NCI-H748 treated with DMSO at 0.1 percent for 48 hours (cell line): ENCODE data around the gene GAN.
A peak's percentile ranks its signal among the peaks of the same experiment; 100 is the strongest.
"Not testable (repeated sequence)": the region's sequence is repeated elsewhere in the genome, so short reads cannot be mapped to it uniquely, and the experiment has no call there.

Experiments used
- DNase-seq: peaks from one replicate; lab custom pipeline; 2025; lab: John Stamatoyannopoulos, UW

GAN gene

GRCh38 chr16:81397879-81398520, 83.2 kb downstream of the GAN start:
- DNase-seq: no peak

GRCh38 chr16:81399909-81400308, 85.1 kb downstream of the GAN start:
- DNase-seq: no peak

GRCh38 chr16:81401035-81401950, 86.5 kb downstream of the GAN start:
- no peak for DNase-seq

- no peak for DNase-seq
Measured at GRCh38 chr16:81403208-81403600, 88.4 kb downstream of the GAN start.

GRCh38 chr16:81403601-81404391, 89.0 kb downstream of the GAN start:
- peak; percentile 40 for DNase-seq

GRCh38 chr16:81405002-81405401, 90.2 kb downstream of the GAN start:
- DNase-seq: not testable (repeated sequence)

GRCh38 chr16:81405702-81406113, 90.9 kb downstream of the GAN start:
- no peak for DNase-seq

GRCh38 chr16:81408409-81408950, 93.7 kb downstream of the GAN start:
- no peak for DNase-seq

GRCh38 chr16:81409016-81409556, 94.3 kb downstream of the GAN start:
- no peak for DNase-seq

- DNase-seq: no peak
Measured at GRCh38 chr16:81410643-81411293, 96.0 kb downstream of the GAN start.

- DNase-seq: no peak
Measured at GRCh38 chr16:81413245-81413990, 98.7 kb downstream of the GAN start.

- peak; percentile 4 for DNase-seq
Measured at GRCh38 chr16:81415751-81416150, 101.0 kb downstream of the GAN start.

GRCh38 chr16:81416749-81417148, 102.0 kb downstream of the GAN start:
- DNase-seq: no peak

GRCh38 chr16:81417210-81417609, 102.4 kb downstream of the GAN start:
- no peak for DNase-seq

- no peak for DNase-seq
Measured at GRCh38 chr16:81419806-81420205, 105.0 kb downstream of the GAN start.

GRCh38 chr16:81421126-81421525, 106.4 kb downstream of the GAN start:
- DNase-seq: no peak

GRCh38 chr16:81421536-81421935, 106.8 kb downstream of the GAN start:
- no peak for DNase-seq

- DNase-seq: not testable (repeated sequence)
Measured at GRCh38 chr16:81422153-81422552, 107.4 kb downstream of the GAN start.

GRCh38 chr16:81424771-81425170, 110.0 kb downstream of the GAN start:
- no peak for DNase-seq

GRCh38 chr16:81427219-81427618, 112.5 kb downstream of the GAN start:
- DNase-seq: no peak

- DNase-seq: no peak
Measured at GRCh38 chr16:81429045-81429521, 114.3 kb downstream of the GAN start.
